NB4 (cell line): Measurements from ENCODE around the gene SEPTIN5.
"Not testable (repeated sequence)": the region's sequence is repeated elsewhere in the genome, so short reads cannot be mapped to it uniquely, and the experiment has no call there.

Source experiments
- DNase-seq: peaks from one replicate; pipeline ENCODE4 v3.0.0; 2010; ENCODE audit warnings: low read depth
- H3K4me3 ChIP-seq: one replicate; pipeline ENCODE4 v1.5.1; 2011; ENCODE audit warnings: mild to moderate bottlenecking, low read depth, low read length, moderate library complexity
- CTCF ChIP-seq: IDR thresholded peaks from one replicate; pipeline ENCODE4 v1.5.1; 2012; ENCODE audit warnings: low read depth, low read length
- MAX ChIP-seq: IDR thresholded peaks from 2 replicates; pipeline ENCODE4 v1.6.1; 2011; ENCODE audit warnings: low read depth, low read length
- MYC ChIP-seq: IDR thresholded peaks from 2 replicates; pipeline ENCODE4 v1.6.1; 2011; ENCODE audit warnings: low read depth, low read length
- POLR2A ChIP-seq: IDR thresholded peaks from 2 replicates; pipeline ENCODE4 v1.6.1; 2011; ENCODE audit warnings: mild to moderate bottlenecking; ENCODE audit not compliant: insufficient read length; ENCODE audit errors: extremely low read depth

Gene SEPTIN5

GRCh38 chr22:19723983-19724827 is 9.9 kb downstream of the SEPTIN5 start:
- TF ChIP-seq MAX = no peak
- no peak for TF ChIP-seq MYC
- peak; percentile 21 for TF ChIP-seq CTCF
- TF ChIP-seq POLR2A = no peak
- peak; percentile 72 for DNase-seq
- peak overlapping the region; percentile 21 for H3K4me3 ChIP-seq

- DNase-seq = no peak
- no peak overlapping the region for H3K4me3 ChIP-seq
- TF ChIP-seq POLR2A (no peak), MYC (no peak), MAX (no peak), CTCF (no peak)
Observed at GRCh38 chr22:19724927-19725661, 10.8 kb downstream of the SEPTIN5 start.

- DNase-seq, H3K4me3 ChIP-seq: not testable (repeated sequence)
Observed at GRCh38 chr22:19726064-19726788, 11.9 kb downstream of the SEPTIN5 start.

GRCh38 chr22:19727310-19728150 is 13.2 kb downstream of the SEPTIN5 start:
- no peak for DNase-seq
- H3K4me3 ChIP-seq = no peak overlapping the region
- TF ChIP-seq MAX = no peak
- TF ChIP-seq POLR2A = no peak
- no peak for TF ChIP-seq CTCF
- no peak for TF ChIP-seq MYC

- no peak for DNase-seq
- no peak overlapping the region for H3K4me3 ChIP-seq
- no peak for TF ChIP-seq MAX
- TF ChIP-seq MYC = no peak
- TF ChIP-seq POLR2A = no peak
- TF ChIP-seq CTCF = no peak
Observed at GRCh38 chr22:19728271-19728670, 14.0 kb downstream of the SEPTIN5 start.
